ENCODE measurements around the gene CGB1. TPM values are rescaled to one million over a fixed set of nuclear protein-coding genes. Genes with fewer than 3 reads are reported as not detected.
A peak's percentile ranks its signal among the peaks of the same experiment; 100 is the strongest.

The CGB1 gene
- total and polyA plus RNA-seq, 9 of the 15 experiments (the other 6 are each of a cell fraction or from before 2014, with no cell fraction given): not detected

- ATAC-seq (no peak), FAIRE-seq (no peak), DNase-seq (ENCODE audit: extremely low read depth in 1 of 4, low spot score in 3 of 4) (no peak)
- no peaks in the 10 kb centered on the region for H3K27me3 ChIP-seq (ENCODE audit: control insufficient read depth in 2 of 2, insufficient read depth in 2 of 2, low read length in 2 of 2)
- 0 out of 2 replicates have a peak, but pooled peaks cover 2% of the 10 kb centered on the region for H4K20me1 ChIP-seq (replicated peaks; ENCODE audit: control insufficient read depth, insufficient read depth, low read length)
- H3K4me1 ChIP-seq (replicated peaks in 1 of 2; ENCODE audit: control insufficient read depth in 2 of 2, insufficient read depth in 2 of 2, low read length in 2 of 2): no peaks in the 10 kb centered on the region; a peak in 2 of 5 replicates
- peaks cover 4% of the 10 kb centered on the region for H3K9me1 ChIP-seq (ENCODE audit: control insufficient read depth, insufficient read depth, low read length)
- no peak overlapping the region for H3K4me3 ChIP-seq
- H3K9ac ChIP-seq (ENCODE audit: insufficient read depth in 1 of 2, low read depth in 2 of 2, low read length in 2 of 2): no peak overlapping the region
- ChIA-PET CTCF (ENCODE audit: low intra/inter-chr PET ratio) (no interaction called here), POLR2A (interaction anchor here (0.7 to 1.1 kb wide), 3 partner anchors 9 to 20 kb away, joined by 3 to 5 read pairs (median 4); no protein-coding TSS in a partner anchor)
- H3K79me2 ChIP-seq (ENCODE audit: control insufficient read depth, insufficient read depth, low read length): peaks cover 9% of the 10 kb centered on the region
- in situ Hi-C loops (cut with MboI): no loop called here
- 98% methylated on average over 15 of the region's 15 CpGs for WGBS (ENCODE audit: insufficient coverage, low coverage, missing lambda C conversion rate)
- H3K4me2 ChIP-seq (ENCODE audit: insufficient read depth, low read length): no peak overlapping the region
- H3K36me3 ChIP-seq (ENCODE audit: control insufficient read depth, insufficient read depth, low read length): peaks cover 77% of the 10 kb centered on the region
- no peaks in the 10 kb centered on the region for H3K9me3 ChIP-seq (replicated peaks; ENCODE audit: control insufficient read depth, insufficient read depth, low read depth, low read length)
- no peak overlapping the region for H3K27ac ChIP-seq (ENCODE audit: extremely low read depth, low read depth, low read length)
- intact Hi-C loops (cut with micrococcal nuclease): no loop called here
- no TSS peak for BruUV-seq (replicated peaks)
- no peak overlapping the region for H2AFZ ChIP-seq (ENCODE audit: low read depth, low read length)
- TF ChIP-seq RBFOX2 (IDR thresholded peaks at IDR 0.05; ENCODE audit: low read depth, low read length) (peak; percentile 50), CREB3 (tag; conservative IDR thresholded peaks at IDR 0.05; ENCODE audit: low read depth) (no peak), ZNF695 (CRISPR knock-in tag; IDR thresholded peaks at IDR 0.05) (no peak), POLR2G (IDR thresholded peaks at IDR 0.05; ENCODE audit: low read depth, low read length) (0 out of 2 replicates have a peak, but pooled peaks have one; percentile 35)
Observed at GRCh38 chr19:49004133-49004532, 32.6 kb downstream of the CGB1 start.

Data from K562 (cell line).